NCI-H146 (cell line): ENCODE data around the gene NR3C2.
"Not testable (repeated sequence)": the region's sequence is repeated elsewhere in the genome, so short reads cannot be mapped to it uniquely, and the experiment has no call there.

Experiments
- DNase-seq: peaks from one replicate; lab custom pipeline; 2025; lab: John Stamatoyannopoulos, UW

NR3C2 gene

GRCh38 chr4:148369919-148370318, 72.3 kb downstream of the NR3C2 start:
- DNase-seq: no peak

- no peak for DNase-seq
These were observed 74.5 kb downstream of the NR3C2 start for GRCh38 chr4:148367756-148368155.

- no peak for DNase-seq
These were observed 76.0 kb downstream of the NR3C2 start for GRCh38 chr4:148366251-148366650.

GRCh38 chr4:148364525-148364924, 77.7 kb downstream of the NR3C2 start:
- DNase-seq: no peak

- no peak for DNase-seq
These were observed 82.4 kb downstream of the NR3C2 start for GRCh38 chr4:148359769-148360168.

- no peak for DNase-seq
These were observed 86.6 kb downstream of the NR3C2 start for GRCh38 chr4:148355442-148356123.

GRCh38 chr4:148354186-148354585, 88.0 kb downstream of the NR3C2 start:
- DNase-seq: no peak

- no peak for DNase-seq
These were observed 88.6 kb downstream of the NR3C2 start for GRCh38 chr4:148353571-148353970.

- DNase-seq: no peak
These were observed 93.1 kb downstream of the NR3C2 start for GRCh38 chr4:148349153-148349552.

- no peak for DNase-seq
These were observed 95.6 kb downstream of the NR3C2 start for GRCh38 chr4:148346657-148347056.

GRCh38 chr4:148345509-148345908, 96.7 kb downstream of the NR3C2 start:
- no peak for DNase-seq

- DNase-seq: no peak
These were observed 97.3 kb downstream of the NR3C2 start for GRCh38 chr4:148344941-148345340.

- no peak for DNase-seq
These were observed 97.9 kb downstream of the NR3C2 start for GRCh38 chr4:148344352-148344751.

- DNase-seq: no peak
These were observed 100.0 kb downstream of the NR3C2 start for GRCh38 chr4:148341980-148342800.

GRCh38 chr4:148335133-148335532, 107.1 kb downstream of the NR3C2 start:
- DNase-seq: no peak

GRCh38 chr4:148333265-148333664, 108.9 kb downstream of the NR3C2 start:
- no peak for DNase-seq

GRCh38 chr4:148332486-148332885, 109.7 kb downstream of the NR3C2 start:
- no peak for DNase-seq

- no peak for DNase-seq
These were observed 111.5 kb downstream of the NR3C2 start for GRCh38 chr4:148330724-148331123.

- no peak for DNase-seq
These were observed 112.1 kb downstream of the NR3C2 start for GRCh38 chr4:148330161-148330560.

GRCh38 chr4:148329751-148330150, 112.5 kb downstream of the NR3C2 start:
- no peak for DNase-seq

GRCh38 chr4:148327683-148328082, 114.5 kb downstream of the NR3C2 start:
- no peak for DNase-seq

GRCh38 chr4:148323316-148323715, 118.9 kb downstream of the NR3C2 start:
- not testable (repeated sequence) for DNase-seq

GRCh38 chr4:148315049-148315448, 127.2 kb downstream of the NR3C2 start:
- DNase-seq: no peak
